ENCODE measurements around the gene EFEMP1.

EFEMP1 gene

GRCh38 chr2:55917713-55918390 is 5.7 kb downstream of the EFEMP1 start:
- peaks cover 13% of the 10 kb centered on the region for H3K27me3 Mint-ChIP-seq
- no peaks in the 10 kb centered on the region for H3K9me3 Mint-ChIP-seq (ENCODE audit: low read depth)
- H3K27ac Mint-ChIP-seq = no peak overlapping the region
- peaks cover under 1% of the 10 kb centered on the region for H3K4me1 Mint-ChIP-seq (ENCODE audit: low read depth)
- H3K36me3 Mint-ChIP-seq = no peaks in the 10 kb centered on the region
- H3K4me3 Mint-ChIP-seq = no peak overlapping the region

- no peak overlapping the region for H3K4me3 Mint-ChIP-seq
- H3K4me1 Mint-ChIP-seq (ENCODE audit: low read depth) = no peaks in the 10 kb centered on the region
- no peaks in the 10 kb centered on the region for H3K9me3 Mint-ChIP-seq (ENCODE audit: low read depth)
- H3K27ac Mint-ChIP-seq = no peak overlapping the region
- no peaks in the 10 kb centered on the region for H3K36me3 Mint-ChIP-seq
- peaks cover 7% of the 10 kb centered on the region for H3K27me3 Mint-ChIP-seq
Measured at GRCh38 chr2:55917117-55917516, 6.5 kb downstream of the EFEMP1 start.

DNA sequence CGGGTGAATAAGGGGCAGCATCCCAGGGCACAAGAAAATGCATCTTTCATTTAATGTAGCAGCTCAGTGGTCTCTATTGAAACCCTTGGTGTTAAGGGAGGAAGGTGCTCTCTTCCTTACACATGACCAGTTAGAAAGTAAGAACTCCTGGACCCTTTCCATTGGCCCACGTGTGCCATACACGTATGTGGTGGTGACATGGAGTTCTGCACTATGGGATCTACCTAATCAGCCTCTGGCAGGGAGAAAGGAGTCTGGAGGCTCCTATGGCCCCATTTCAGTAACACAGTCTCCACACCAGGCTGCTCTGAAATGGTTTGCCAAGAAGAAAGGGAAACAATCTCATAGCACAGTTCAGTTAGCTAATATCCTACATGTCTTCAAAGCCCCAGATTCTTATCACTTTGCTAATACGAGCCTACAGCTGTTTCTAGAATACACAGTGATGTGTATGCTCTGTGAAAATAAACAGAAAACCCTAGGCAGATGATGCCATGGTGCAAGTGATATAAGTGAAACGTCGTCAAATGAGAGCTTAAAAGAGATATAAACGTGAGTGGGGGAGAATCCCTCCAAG is 7.0 kb downstream of the EFEMP1 start:
- no peaks in the 10 kb centered on the region for H3K9me3 Mint-ChIP-seq (ENCODE audit: low read depth)
- no peaks in the 10 kb centered on the region for H3K4me1 Mint-ChIP-seq (ENCODE audit: low read depth)
- H3K36me3 Mint-ChIP-seq = no peaks in the 10 kb centered on the region
- peaks cover 5% of the 10 kb centered on the region for H3K27me3 Mint-ChIP-seq
- no peak overlapping the region for H3K27ac Mint-ChIP-seq
- H3K4me3 Mint-ChIP-seq = no peak overlapping the region

- H3K27me3 Mint-ChIP-seq = peaks cover 3% of the 10 kb centered on the region
- no peak overlapping the region for H3K4me3 Mint-ChIP-seq
- no peaks in the 10 kb centered on the region for H3K9me3 Mint-ChIP-seq (ENCODE audit: low read depth)
- H3K4me1 Mint-ChIP-seq (ENCODE audit: low read depth) = no peaks in the 10 kb centered on the region
- H3K27ac Mint-ChIP-seq = no peak overlapping the region
- no peaks in the 10 kb centered on the region for H3K36me3 Mint-ChIP-seq
Measured at GRCh38 chr2:55914786-55915185, 8.8 kb downstream of the EFEMP1 start.

GRCh38 chr2:55912926-55913325 is 10.7 kb downstream of the EFEMP1 start:
- H3K4me3 Mint-ChIP-seq = no peak overlapping the region
- no peaks in the 10 kb centered on the region for H3K9me3 Mint-ChIP-seq (ENCODE audit: low read depth)
- H3K4me1 Mint-ChIP-seq (ENCODE audit: low read depth) = no peaks in the 10 kb centered on the region
- H3K27me3 Mint-ChIP-seq = peaks cover 5% of the 10 kb centered on the region
- H3K36me3 Mint-ChIP-seq = no peaks in the 10 kb centered on the region
- H3K27ac Mint-ChIP-seq = no peak overlapping the region

DNA sequence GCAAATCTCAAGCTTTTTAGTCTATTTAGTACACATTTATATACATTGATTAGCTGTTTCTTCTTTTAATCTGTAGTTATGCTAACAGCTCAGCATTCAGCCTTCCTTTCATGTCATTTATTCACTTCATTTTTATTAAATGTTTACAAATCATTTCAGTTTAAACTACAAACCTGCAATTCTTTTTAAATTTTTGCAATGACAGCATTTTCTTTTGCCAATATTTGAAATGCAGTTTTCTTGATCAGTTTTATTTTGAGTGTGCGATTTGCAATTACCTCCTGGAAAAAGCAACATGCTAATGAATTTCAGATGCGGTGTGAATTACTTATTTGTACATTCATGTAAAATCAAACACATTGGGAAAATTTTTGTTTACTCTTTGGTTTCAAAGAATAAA is 13.5 kb downstream of the EFEMP1 start:
- H3K27ac Mint-ChIP-seq = no peak overlapping the region
- no peaks in the 10 kb centered on the region for H3K4me1 Mint-ChIP-seq (ENCODE audit: low read depth)
- no peak overlapping the region for H3K4me3 Mint-ChIP-seq
- H3K9me3 Mint-ChIP-seq (ENCODE audit: low read depth) = no peaks in the 10 kb centered on the region
- no peaks in the 10 kb centered on the region for H3K36me3 Mint-ChIP-seq
- peaks cover 5% of the 10 kb centered on the region for H3K27me3 Mint-ChIP-seq

- Mint-ChIP-seq H3K9me3 (ENCODE audit: low read depth) (no peaks in the 10 kb centered on the region), H3K4me3 (no peak overlapping the region), H3K36me3 (no peaks in the 10 kb centered on the region), H3K27me3 (peaks cover 5% of the 10 kb centered on the region), H3K4me1 (ENCODE audit: low read depth) (no peaks in the 10 kb centered on the region), H3K27ac (no peak overlapping the region)
Measured at GRCh38 chr2:55907686-55908085, 15.9 kb downstream of the EFEMP1 start.

GRCh38 chr2:55906993-55907392 is 16.6 kb downstream of the EFEMP1 start:
- Mint-ChIP-seq H3K27ac (no peak overlapping the region), H3K27me3 (peaks cover 5% of the 10 kb centered on the region)

GRCh38 chr2:55903727-55904126 is 19.9 kb downstream of the EFEMP1 start:
- Mint-ChIP-seq H3K27me3 (no peaks in the 10 kb centered on the region), H3K36me3 (no peaks in the 10 kb centered on the region), H3K4me3 (no peak overlapping the region), H3K4me1 (ENCODE audit: low read depth) (no peaks in the 10 kb centered on the region), H3K27ac (no peak overlapping the region), H3K9me3 (ENCODE audit: low read depth) (no peaks in the 10 kb centered on the region)

More at GRCh38 chr2:55906993-55907392, 16.6 kb downstream of the EFEMP1 start:
- H3K4me3 Mint-ChIP-seq = no peak overlapping the region
- H3K9me3 Mint-ChIP-seq (ENCODE audit: low read depth) = no peaks in the 10 kb centered on the region
- H3K4me1 Mint-ChIP-seq (ENCODE audit: low read depth) = no peaks in the 10 kb centered on the region
- no peaks in the 10 kb centered on the region for H3K36me3 Mint-ChIP-seq

- no peak overlapping the region for H3K27ac Mint-ChIP-seq
- H3K4me1 Mint-ChIP-seq (ENCODE audit: low read depth) = no peaks in the 10 kb centered on the region
Measured at GRCh38 chr2:55902971-55903370, 20.6 kb downstream of the EFEMP1 start.

DNA sequence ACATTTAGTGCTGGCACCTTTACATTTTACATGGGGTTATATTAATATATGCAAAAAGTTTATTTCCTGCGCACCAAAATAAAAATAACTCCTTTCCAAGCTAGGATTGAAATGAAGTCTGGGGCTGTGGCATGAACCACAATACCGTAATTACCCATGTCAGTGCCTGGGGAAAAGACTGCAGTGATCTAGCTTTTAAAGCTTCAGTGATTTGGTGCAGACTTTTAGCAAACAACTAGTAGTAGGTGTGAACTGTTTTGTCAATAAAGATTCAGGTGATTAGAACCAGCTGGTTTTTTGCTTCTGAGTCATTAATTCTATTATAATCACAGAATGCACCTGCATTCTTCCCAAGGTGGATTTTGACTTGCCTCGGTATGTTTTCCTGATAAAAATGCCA is 21.2 kb downstream of the EFEMP1 start:
- Mint-ChIP-seq H3K27ac (no peak overlapping the region), H3K27me3 (no peaks in the 10 kb centered on the region), H3K4me3 (no peak overlapping the region), H3K4me1 (ENCODE audit: low read depth) (no peaks in the 10 kb centered on the region), H3K9me3 (ENCODE audit: low read depth) (no peaks in the 10 kb centered on the region), H3K36me3 (no peaks in the 10 kb centered on the region)

More at GRCh38 chr2:55902971-55903370, 20.6 kb downstream of the EFEMP1 start:
- H3K9me3 Mint-ChIP-seq (ENCODE audit: low read depth) = no peaks in the 10 kb centered on the region
- H3K27me3 Mint-ChIP-seq = no peaks in the 10 kb centered on the region
- no peak overlapping the region for H3K4me3 Mint-ChIP-seq
- no peaks in the 10 kb centered on the region for H3K36me3 Mint-ChIP-seq

DNA sequence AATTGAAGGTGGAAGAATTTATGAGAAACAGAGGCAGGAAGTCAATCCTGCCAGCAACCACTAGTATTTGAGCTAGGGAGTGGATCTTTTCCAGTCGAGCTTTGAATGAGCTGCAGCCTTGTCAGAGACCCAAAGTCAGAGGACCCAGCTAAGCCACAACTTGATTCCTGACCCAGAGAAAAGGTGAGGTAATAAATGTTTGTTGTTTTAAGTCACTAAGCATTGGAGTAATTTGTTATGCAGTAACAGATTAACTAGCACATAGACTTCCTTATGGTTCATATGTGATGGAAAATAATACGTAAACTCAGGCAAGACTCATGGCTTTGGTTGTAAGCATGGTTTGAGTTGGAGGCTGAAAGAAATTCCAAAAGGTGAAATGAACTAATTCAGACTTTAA is 21.6 kb downstream of the EFEMP1 start:
- no peaks in the 10 kb centered on the region for H3K27me3 Mint-ChIP-seq
- H3K36me3 Mint-ChIP-seq = no peaks in the 10 kb centered on the region
- no peak overlapping the region for H3K4me3 Mint-ChIP-seq
- no peaks in the 10 kb centered on the region for H3K9me3 Mint-ChIP-seq (ENCODE audit: low read depth)
- no peaks in the 10 kb centered on the region for H3K4me1 Mint-ChIP-seq (ENCODE audit: low read depth)
- H3K27ac Mint-ChIP-seq = no peak overlapping the region

DNA sequence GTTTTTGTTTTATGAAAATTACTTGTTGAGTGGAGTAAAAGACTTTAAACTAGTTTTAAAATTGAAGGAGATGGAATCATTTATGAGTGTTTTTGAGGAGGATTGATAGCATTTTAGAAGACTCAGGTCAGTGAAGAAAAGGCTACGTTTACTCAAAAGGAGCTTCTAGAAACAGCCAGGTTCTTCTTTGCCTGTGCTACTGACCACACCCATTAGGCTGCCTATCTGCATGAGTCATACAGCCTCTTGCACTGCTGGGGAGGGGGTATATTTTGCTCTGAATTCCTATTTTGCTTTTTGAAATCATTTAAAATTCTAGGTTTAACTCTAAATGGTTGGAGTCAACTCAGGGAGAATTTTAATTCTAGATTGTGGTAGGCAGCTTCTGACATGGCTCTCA is 22.3 kb downstream of the EFEMP1 start:
- no peak overlapping the region for H3K27ac Mint-ChIP-seq
- no peaks in the 10 kb centered on the region for H3K36me3 Mint-ChIP-seq
- no peaks in the 10 kb centered on the region for H3K4me1 Mint-ChIP-seq (ENCODE audit: low read depth)
- H3K9me3 Mint-ChIP-seq (ENCODE audit: low read depth) = no peaks in the 10 kb centered on the region
- H3K27me3 Mint-ChIP-seq = no peaks in the 10 kb centered on the region
- no peak overlapping the region for H3K4me3 Mint-ChIP-seq

- Mint-ChIP-seq H3K27ac (no peak overlapping the region), H3K9me3 (ENCODE audit: low read depth) (no peaks in the 10 kb centered on the region), H3K27me3 (no peaks in the 10 kb centered on the region), H3K36me3 (no peaks in the 10 kb centered on the region), H3K4me3 (no peak overlapping the region), H3K4me1 (ENCODE audit: low read depth) (no peaks in the 10 kb centered on the region)
Measured at GRCh38 chr2:55899881-55900280, 23.7 kb downstream of the EFEMP1 start.

GRCh38 chr2:55898386-55899040 is 25.1 kb downstream of the EFEMP1 start:
- H3K4me1 Mint-ChIP-seq (ENCODE audit: low read depth) = no peaks in the 10 kb centered on the region

More at GRCh38 chr2:55898386-55899040, 25.1 kb downstream of the EFEMP1 start:
- H3K27me3 Mint-ChIP-seq = no peaks in the 10 kb centered on the region
- H3K9me3 Mint-ChIP-seq (ENCODE audit: low read depth) = no peaks in the 10 kb centered on the region
- no peak overlapping the region for H3K27ac Mint-ChIP-seq
- no peak overlapping the region for H3K4me3 Mint-ChIP-seq
- H3K36me3 Mint-ChIP-seq = no peaks in the 10 kb centered on the region

Measured in activated naive CD8-positive, alpha-beta T cell (primary cell).